ENCODE results near the gene CRYBB1.

CRYBB1 gene

GRCh38 chr22:26602127-26602526, 15.7 kb downstream of the CRYBB1 start:
- no peak for DNase-seq

GRCh38 chr22:26601726-26602125, 16.1 kb downstream of the CRYBB1 start:
- no peak for DNase-seq

DNA sequence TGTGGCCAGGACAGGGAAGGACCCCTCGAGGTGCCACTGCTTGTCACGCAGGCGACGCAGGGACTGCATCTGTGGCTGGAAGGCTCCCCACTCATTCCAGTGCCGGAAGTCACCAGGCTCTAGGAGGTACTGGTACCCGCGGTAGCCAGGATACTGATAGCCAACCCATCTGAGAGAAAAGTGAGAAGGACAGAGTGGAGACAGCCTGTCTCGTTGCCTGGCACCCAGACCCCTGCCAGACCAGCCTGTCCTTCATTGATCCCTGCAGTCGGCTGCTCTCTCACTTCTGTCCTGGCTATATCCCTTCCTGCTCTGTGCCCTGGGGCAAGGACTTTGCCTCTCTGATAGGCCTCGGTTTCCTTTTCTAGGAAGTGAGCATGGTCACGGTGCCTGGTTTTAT, 18.3 kb downstream of the CRYBB1 start:
- no peak for DNase-seq

GRCh38 chr22:26597480-26597879, 20.3 kb downstream of the CRYBB1 start:
- no peak for DNase-seq

GRCh38 chr22:26597026-26597425, 20.8 kb downstream of the CRYBB1 start:
- no peak for DNase-seq

GRCh38 chr22:26593763-26594162, 24.1 kb downstream of the CRYBB1 start:
- no peak for DNase-seq

GRCh38 chr22:26592421-26592891, 25.4 kb downstream of the CRYBB1 start:
- DNase-seq, result no peak

DNA sequence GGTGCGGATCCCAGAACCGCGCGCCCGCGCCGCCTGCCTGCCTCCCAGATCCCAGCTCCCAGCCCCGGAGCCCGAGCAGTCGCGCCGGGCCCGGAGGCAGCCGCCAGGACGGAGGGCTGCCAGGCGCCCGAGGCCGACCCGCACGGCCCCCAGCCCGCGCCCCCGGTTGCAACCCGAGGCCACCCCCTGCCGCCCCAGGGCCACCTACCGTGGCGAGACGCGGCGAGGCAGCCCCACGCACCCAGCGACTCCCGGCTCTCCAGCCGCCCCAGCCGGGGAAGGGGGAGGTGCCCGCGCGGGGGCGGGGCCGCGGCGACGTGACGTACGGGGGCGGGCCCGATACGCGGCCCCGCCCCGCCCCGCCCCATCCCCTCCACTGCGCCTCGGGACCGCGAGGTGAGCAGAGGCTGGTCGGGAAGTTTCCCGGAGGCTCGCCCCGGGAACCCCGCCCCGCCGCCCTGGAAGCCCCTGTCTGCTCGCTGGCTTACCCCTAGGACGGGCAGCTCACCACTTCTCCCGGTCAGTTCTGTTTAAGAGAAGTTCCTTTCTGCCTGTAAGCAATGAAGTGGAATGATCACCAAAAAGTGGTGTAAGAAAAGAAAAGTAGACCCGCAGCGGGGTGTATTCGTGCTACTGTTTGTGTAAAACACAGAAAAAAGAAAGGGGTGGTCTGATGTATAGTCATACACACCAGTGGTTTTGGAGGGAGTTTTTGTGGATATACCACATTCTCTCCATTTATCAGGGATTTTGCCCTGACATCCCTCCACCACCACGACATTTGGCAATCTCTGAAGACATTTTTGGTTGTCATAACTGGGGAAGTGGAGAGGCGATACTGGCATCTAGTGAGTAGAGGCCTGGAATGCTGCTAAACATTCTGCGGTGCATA, 27.7 kb downstream of the CRYBB1 start, which contains the start of gene TPST2:
TPST2 (minus strand) TSS at position 288 of the 892 bp plus-strand sequence. CDS start 48,502 bp downstream, outside the sequence.
- peak in 1 of 2 experiments; percentile 45 for DNase-seq

GRCh38 chr22:26589367-26589844, 28.4 kb downstream of the CRYBB1 start:
- no peak for DNase-seq

DNA sequence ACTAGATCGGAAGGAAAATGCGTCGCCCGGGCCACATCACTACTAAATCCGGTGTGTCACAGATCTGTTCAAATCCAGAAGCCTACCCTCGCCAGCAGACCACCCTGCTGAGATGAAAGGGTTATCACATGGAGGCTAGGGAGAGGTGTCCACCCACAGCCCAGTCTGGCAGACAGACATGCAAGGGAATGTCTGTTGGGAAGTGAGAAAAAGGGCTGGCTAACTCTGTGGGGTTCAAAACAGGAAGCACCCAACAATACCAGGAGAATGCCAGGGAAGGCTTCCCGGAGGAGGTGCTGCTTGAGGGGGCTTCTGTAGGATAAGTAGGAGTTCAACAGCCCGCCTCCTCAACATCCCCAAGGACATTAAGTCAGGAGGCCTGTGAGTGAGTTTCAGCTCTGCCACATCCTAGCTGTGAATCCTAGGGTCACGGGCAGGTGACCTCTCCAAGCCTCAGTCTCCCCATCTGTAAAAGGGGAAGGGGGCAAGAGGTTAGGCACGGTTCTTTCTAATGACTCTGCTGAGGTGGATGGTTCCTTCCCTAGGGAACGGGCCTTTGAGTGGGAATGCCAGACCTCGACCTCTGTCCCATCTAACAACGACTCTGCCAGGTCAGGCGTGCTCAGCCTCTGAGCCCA, 29.0 kb downstream of the CRYBB1 start:
- DNase-seq, result no peak

GRCh38 chr22:26587991-26588613, 29.7 kb downstream of the CRYBB1 start:
- no peak for DNase-seq

- DNase-seq, result no peak
Observed at GRCh38 chr22:26586556-26587325, 31.1 kb downstream of the CRYBB1 start.

- peak; percentile 6 to 16 for DNase-seq
Observed at GRCh38 chr22:26585104-26585790, 32.6 kb downstream of the CRYBB1 start.

DNA sequence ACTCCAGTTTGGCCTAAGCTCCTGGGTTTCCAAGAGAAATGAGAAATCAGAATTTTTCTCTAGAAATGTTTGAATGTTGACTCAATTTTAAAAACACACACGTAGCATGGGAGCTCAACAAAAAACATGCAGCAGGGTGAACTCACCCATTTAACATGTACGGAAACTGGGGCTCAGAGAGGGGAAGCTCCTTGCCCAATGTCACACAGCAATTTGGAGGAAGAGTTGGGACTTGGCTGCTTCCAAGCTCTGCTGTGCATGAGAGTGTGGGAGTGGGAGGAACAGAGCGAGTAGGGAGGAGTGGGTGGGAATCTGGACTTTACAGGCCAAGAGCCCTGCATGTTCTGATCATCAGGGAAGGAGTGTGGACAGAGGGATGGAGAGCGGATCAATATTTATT, 33.8 kb downstream of the CRYBB1 start:
- no peak for DNase-seq

DNA sequence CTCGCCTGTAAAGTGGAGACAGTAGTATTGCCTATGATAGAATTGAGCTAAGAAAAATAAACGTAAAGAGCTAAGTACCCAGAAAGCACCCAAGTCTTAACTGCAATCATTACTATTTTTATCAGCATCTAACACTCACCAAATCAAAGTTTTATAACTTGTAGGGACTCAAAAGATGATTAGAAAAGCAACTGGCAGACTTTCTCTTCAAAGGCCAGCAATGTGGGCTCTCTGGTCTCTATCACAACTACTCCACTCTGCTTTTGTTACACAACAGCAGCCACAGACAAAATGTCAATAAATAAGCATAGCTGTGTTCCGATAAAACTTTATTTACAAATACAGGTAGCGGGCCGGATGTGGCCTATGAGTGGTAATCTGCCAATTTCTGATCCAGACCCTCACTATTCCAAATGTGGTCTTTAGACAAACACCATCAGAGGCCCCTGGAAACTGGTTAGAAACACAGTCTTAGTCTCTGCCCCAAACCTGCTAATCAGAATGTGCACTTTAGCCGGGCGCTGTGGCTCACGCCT, 36.1 kb downstream of the CRYBB1 start:
- DNase-seq, result no peak

DNA sequence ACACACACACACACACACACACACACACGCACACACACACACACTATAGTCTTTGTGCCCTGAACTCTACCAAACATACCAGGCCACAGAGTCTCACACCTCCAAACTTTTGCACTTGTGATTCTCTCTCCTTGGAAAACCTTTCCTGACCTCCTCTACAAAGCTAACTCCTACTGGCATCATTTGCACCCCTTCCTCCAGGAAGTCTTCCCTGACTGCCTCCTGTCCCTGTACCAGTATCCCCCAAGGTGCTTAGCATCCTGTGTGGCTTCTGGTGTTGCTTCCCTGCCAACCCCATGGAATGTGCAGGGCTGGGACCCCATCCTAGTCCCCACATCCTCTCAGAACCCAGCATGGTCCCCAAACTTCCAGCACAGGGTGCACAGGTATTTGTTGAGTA, 36.8 kb downstream of the CRYBB1 start:
- DNase-seq, result no peak

DNA sequence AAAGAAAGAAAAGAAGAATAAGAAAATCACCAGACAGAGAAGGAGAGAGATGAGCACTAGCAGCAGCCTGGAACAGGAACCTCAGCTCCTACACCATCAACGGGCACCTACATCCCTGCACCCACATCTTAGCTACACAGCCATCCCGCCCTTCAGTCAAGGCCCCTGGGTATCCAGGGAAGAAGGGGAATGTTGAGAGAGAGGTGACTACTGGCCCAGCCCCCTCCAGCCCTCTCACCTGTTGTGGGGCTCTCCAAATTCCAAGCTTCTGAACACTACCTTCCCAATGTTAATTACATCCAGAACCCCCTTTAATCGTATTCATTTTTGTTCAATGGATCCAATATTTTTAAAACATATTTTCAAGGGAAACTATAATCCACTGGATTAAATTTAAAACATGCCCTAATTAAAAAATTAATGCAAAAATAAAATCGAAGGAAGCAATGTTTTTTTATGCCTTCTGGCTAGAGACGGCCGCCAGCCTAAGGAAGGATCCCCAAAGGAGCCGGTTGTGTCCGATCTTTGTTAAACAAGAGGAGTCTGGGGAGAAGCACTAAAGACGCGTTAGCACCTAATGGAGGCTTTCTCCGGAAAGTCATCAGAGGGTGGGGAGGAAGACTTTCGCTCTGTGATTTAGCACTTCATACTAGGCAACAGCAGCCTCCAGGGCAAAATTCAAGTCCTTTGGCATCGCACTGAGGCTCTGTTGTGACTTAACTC, 37.4 kb downstream of the CRYBB1 start:
- DNase-seq, result no peak

DNA sequence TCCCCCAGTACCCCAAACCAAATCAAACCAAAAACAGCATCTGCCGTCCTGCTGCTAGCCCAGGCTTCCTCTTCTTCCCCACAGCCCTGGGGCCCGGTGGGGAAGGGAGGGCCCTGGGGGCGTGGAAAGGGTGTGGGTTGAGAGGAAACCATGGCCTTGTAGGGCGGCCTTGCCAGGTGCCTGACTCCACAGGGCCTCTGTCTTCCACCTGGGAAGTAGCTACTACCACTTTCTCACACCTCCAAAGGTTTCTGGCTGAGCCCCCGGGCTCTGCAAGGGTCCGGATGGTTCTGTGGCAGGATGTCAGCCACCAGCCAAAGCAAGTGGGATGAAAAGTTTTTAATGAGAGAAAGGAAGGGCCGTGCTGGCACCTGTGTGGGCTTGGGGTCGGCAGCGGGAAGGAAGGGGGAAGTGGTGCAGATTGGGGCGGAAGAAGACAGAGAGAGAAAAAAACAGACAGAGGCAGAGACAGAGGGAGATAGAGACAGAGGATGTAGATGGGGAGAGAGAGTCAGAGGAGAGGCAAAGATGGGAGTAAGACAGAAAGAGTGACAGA, 38.4 kb downstream of the CRYBB1 start:
- DNase-seq, result no peak

- no peak for DNase-seq
Observed at GRCh38 chr22:26577081-26577480, 40.7 kb downstream of the CRYBB1 start.

DNA sequence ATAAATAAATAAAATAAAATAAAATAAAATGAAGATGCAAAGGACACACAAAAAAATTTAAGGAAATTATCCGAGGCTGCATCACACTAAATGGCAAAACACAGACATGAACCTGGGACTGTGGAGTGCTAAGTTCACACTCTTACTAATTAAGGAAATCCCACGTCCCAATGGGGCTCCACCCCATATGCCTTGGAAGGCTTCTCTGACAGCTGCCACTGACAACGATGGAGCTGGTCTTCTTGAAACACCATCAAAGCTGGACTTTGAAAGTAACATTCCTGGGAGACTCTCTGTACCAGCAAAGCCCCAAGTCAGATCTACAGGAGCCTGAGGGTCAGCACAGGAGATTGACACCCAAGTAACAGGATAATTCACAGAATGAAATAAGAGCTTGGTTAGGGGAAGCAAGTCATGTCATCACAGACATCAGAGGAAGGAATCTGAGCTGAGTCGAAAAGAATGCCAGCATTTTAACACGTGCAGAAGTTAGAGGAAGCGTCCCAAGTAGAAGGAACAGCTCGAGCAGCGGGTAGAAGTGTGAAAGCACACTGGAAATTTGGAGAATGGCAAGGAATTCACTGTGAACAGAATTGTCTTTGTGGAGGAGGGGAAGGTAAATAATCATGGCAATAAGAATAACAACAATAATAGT, 41.7 kb downstream of the CRYBB1 start:
- no peak for DNase-seq

Measured in SW 1271 (cell line).